MCF 10A (cell line): ENCODE results near the gene PRAMEF15. TPM values are rescaled to one million over a fixed set of nuclear protein-coding genes. Genes with fewer than 3 reads are reported as not detected.
A peak's percentile ranks its signal among the peaks of the same experiment; 100 is the strongest.
"Not testable (repeated sequence)": the region's sequence is repeated elsewhere in the genome, so short reads cannot be mapped to it uniquely, and the experiment has no call there.

Experiments used
- BruUV-seq: library from RNA; stranded (reverse); fragments of 400-500 nt; replicated peaks from 2 replicates; lab custom pipeline; 2021; lab: Mats Ljungman, UMichigan
- CTCF ChIA-PET: fragments of 300-600 bp; sonication (Branson Sonifier 250); formaldehyde crosslinking; extraction: SDS; loops from one replicate; lab custom pipeline; 2021; ENCODE audit warnings: antibody characterized with exemption, inconsistent platforms; lab: Yijun Ruan, JAX
- POLR2A ChIA-PET: fragments of 300-600, 350-650 bp; sonication (Branson Sonifier 250); formaldehyde crosslinking; extraction: SDS; loops from one replicate; lab custom pipeline; 2020; ENCODE audit warnings: antibody characterized with exemption, inconsistent platforms; lab: Yijun Ruan, JAX
- DNase-seq: peaks from one replicate; pipeline ENCODE4 v3.0.0-alpha.2; 2018; ENCODE audit not compliant: unreplicated experiment
- H3K27ac Mint-ChIP-seq: one replicate; pipeline ENCODE4 v1.8.0; 2022; ENCODE audit warnings: mild to moderate bottlenecking, low read depth, mixed read lengths; ENCODE audit not compliant: unreplicated experiment
- H3K27me3 Mint-ChIP-seq: one replicate; pipeline ENCODE4 v1.8.0; 2022; ENCODE audit warnings: mixed read lengths; ENCODE audit not compliant: insufficient read depth, unreplicated experiment
- H3K36me3 Mint-ChIP-seq: one replicate; pipeline ENCODE4 v1.8.0; 2022; ENCODE audit warnings: mild to moderate bottlenecking, moderate library complexity, mixed read lengths; ENCODE audit not compliant: insufficient read depth, unreplicated experiment
- H3K4me1 Mint-ChIP-seq: one replicate; pipeline ENCODE4 v1.8.0; 2022; ENCODE audit warnings: mixed read lengths; ENCODE audit not compliant: insufficient read depth, unreplicated experiment
- H3K4me3 Mint-ChIP-seq: one replicate; pipeline ENCODE4 v1.8.0; 2022; ENCODE audit warnings: mild to moderate bottlenecking, moderate library complexity, mixed read lengths; ENCODE audit not compliant: unreplicated experiment
- H3K9me3 Mint-ChIP-seq: one replicate; pipeline ENCODE4 v1.8.0; 2022; ENCODE audit warnings: mixed read lengths; ENCODE audit not compliant: unreplicated experiment
- intact Hi-C: fragments of 100-400 bp; cut with micrococcal nuclease; formaldehyde crosslinking; loops from 2 replicates; pipeline ENCODE4 v1.14.1; 2022
- total RNA-seq: library from RNA; stranded (reverse); gene quantifications from 2 replicates; pipeline ENCODE4 v1.2.3, GENCODE V29; 2022
- TF ChIP-seq, protein P1 (sequence below): fragments of 200-600 bp; IDR thresholded peaks from one replicate; pipeline ENCODE4 v1.8.0; 2022; ENCODE audit warnings: antibody characterized with exemption, mild to moderate bottlenecking; ENCODE audit not compliant: unreplicated experiment

PRAMEF15 gene
- total RNA-seq, 1 experiment from 2014 or later: not detected

- peaks cover 30% of the 10 kb centered on the region for H3K27me3 Mint-ChIP-seq
- H3K4me3 Mint-ChIP-seq, H3K9me3 Mint-ChIP-seq, H3K36me3 Mint-ChIP-seq, CTCF ChIA-PET, POLR2A ChIA-PET, intact Hi-C loops, H3K27ac Mint-ChIP-seq, H3K4me1 Mint-ChIP-seq, BruUV-seq: not testable (repeated sequence)
- peak; percentile 61 for DNase-seq
- TF ChIP-seq, protein P1, sequence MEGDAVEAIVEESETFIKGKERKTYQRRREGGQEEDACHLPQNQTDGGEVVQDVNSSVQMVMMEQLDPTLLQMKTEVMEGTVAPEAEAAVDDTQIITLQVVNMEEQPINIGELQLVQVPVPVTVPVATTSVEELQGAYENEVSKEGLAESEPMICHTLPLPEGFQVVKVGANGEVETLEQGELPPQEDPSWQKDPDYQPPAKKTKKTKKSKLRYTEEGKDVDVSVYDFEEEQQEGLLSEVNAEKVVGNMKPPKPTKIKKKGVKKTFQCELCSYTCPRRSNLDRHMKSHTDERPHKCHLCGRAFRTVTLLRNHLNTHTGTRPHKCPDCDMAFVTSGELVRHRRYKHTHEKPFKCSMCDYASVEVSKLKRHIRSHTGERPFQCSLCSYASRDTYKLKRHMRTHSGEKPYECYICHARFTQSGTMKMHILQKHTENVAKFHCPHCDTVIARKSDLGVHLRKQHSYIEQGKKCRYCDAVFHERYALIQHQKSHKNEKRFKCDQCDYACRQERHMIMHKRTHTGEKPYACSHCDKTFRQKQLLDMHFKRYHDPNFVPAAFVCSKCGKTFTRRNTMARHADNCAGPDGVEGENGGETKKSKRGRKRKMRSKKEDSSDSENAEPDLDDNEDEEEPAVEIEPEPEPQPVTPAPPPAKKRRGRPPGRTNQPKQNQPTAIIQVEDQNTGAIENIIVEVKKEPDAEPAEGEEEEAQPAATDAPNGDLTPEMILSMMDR: peak; percentile 42
Measured at GRCh38 chr1:13368544-13368943, 53.2 kb downstream of the PRAMEF15 start.

Other genes starting within 250 kb of the PRAMEF15 start
- not detected in 2 replicates for gene PRAMEF25, start 244.8 kb upstream of the PRAMEF15 start, total RNA-seq
- gene HNRNPCL2, start 198.7 kb upstream of the PRAMEF15 start, total RNA-seq: not detected in 2 replicates
- gene PRAMEF26, start 159.6 kb upstream of the PRAMEF15 start, total RNA-seq: not detected in 2 replicates
- gene HNRNPCL4, start 149.9 kb upstream of the PRAMEF15 start, total RNA-seq: not detected in 2 replicates
- not detected in 2 replicates for gene PRAMEF9, start 143.7 kb upstream of the PRAMEF15 start, total RNA-seq
- not detected in 2 replicates for gene PRAMEF13, start 114.2 kb upstream of the PRAMEF15 start, total RNA-seq
- not detected in 2 replicates for gene PRAMEF18, start 89.4 kb upstream of the PRAMEF15 start, total RNA-seq
- not detected in 2 replicates for gene PRAMEF5, start 61.4 kb upstream of the PRAMEF15 start, total RNA-seq
- not detected in 2 replicates for gene PRAMEF8, start 30.4 kb upstream of the PRAMEF15 start, total RNA-seq
- not detected in 2 replicates for gene PRAMEF33, start 12.0 kb upstream of the PRAMEF15 start, total RNA-seq
- not detected in 2 replicates for gene PRAMEF14, start 31.6 kb downstream of the PRAMEF15 start, total RNA-seq
- not detected in 2 replicates for gene PRAMEF19, start 56.4 kb downstream of the PRAMEF15 start, total RNA-seq
- not detected in 2 replicates for gene PRAMEF17, start 74.1 kb downstream of the PRAMEF15 start, total RNA-seq
- gene PRAMEF20, start 94.9 kb downstream of the PRAMEF15 start, total RNA-seq: not detected in 2 replicates
- not detected in 2 replicates for gene LRRC38, start 198.4 kb downstream of the PRAMEF15 start, total RNA-seq